HEK293T (cell line): ENCODE measurements around the gene BTBD1.

Experiments
- CTCF ChIA-PET: fragments of 350-600 bp; formaldehyde crosslinking; extraction: SDS; loops from one replicate; lab custom pipeline; 2021; ENCODE audit warnings: antibody characterized with exemption, inconsistent platforms; lab: Yijun Ruan, JAX
- POLR2A ChIA-PET: fragments of 350-600 bp; formaldehyde crosslinking; extraction: SDS; loops from one replicate; lab custom pipeline; 2020; ENCODE audit warnings: antibody characterized with exemption, inconsistent platforms; lab: Yijun Ruan, JAX
- DNase-seq: peaks from one replicate; pipeline ENCODE4 v3.0.0; 2012; ENCODE audit warnings: mixed read lengths; ENCODE audit errors: extremely low spot score
- ARNT ChIP-seq: fragments of 450-650 bp; IDR thresholded peaks from 2 replicates; pipeline ENCODE4 v1.6.1; 2017; ENCODE audit warnings: mild to moderate bottlenecking
- BHLHE40 ChIP-seq: fragments of 450-650 bp; IDR thresholded peaks from 2 replicates; pipeline ENCODE4 v1.6.1; 2016; ENCODE audit warnings: mild to moderate bottlenecking, moderate library complexity, borderline replicate concordance
- CTBP1 ChIP-seq: fragments of 450-650 bp; IDR thresholded peaks from 2 replicates; pipeline ENCODE4 v1.6.1; 2016; ENCODE audit warnings: borderline replicate concordance
- ELF4 ChIP-seq: fragments of 450-650 bp; IDR thresholded peaks from 2 replicates; pipeline ENCODE4 v1.6.1; 2017; ENCODE audit warnings: antibody characterized with exemption
- FOXA1 ChIP-seq: fragments of 450-650 bp; IDR thresholded peaks from 2 replicates; pipeline ENCODE4 v1.6.1; 2016; ENCODE audit warnings: mild to moderate bottlenecking
- FOXK2 ChIP-seq: fragments of 450-650 bp; IDR thresholded peaks from 2 replicates; pipeline ENCODE4 v1.6.1; 2016; ENCODE audit warnings: mild to moderate bottlenecking
- FOXM1 ChIP-seq: fragments of 450-650 bp; IDR thresholded peaks from 2 replicates; pipeline ENCODE4 v1.6.1; 2017; ENCODE audit warnings: mild to moderate bottlenecking, borderline replicate concordance
- HDGF ChIP-seq: fragments of 450-650 bp; IDR thresholded peaks from 2 replicates; pipeline ENCODE4 v1.6.1; 2017; ENCODE audit warnings: antibody characterized with exemption, borderline replicate concordance
- L3MBTL2 ChIP-seq: fragments of 450-650 bp; conservative IDR thresholded peaks from 2 replicates; pipeline ENCODE4 v1.6.1; 2016; ENCODE audit warnings: mild to moderate bottlenecking
- LEF1 ChIP-seq: fragments of 450-650 bp; IDR thresholded peaks from 2 replicates; pipeline ENCODE4 v1.6.1; 2017; ENCODE audit warnings: mild to moderate bottlenecking, borderline replicate concordance
- NFRKB ChIP-seq: fragments of 450-650 bp; IDR thresholded peaks from 2 replicates; pipeline ENCODE4 v1.6.1; 2016; ENCODE audit warnings: mild to moderate bottlenecking, moderate library complexity
- SP1 ChIP-seq: fragments of 450-650 bp; IDR thresholded peaks from 2 replicates; pipeline ENCODE4 v1.6.1; 2017
- SUZ12 ChIP-seq: fragments of 450-650 bp; IDR thresholded peaks from 2 replicates; pipeline ENCODE4 v1.6.1; 2016; ENCODE audit warnings: mild to moderate bottlenecking
- TARDBP ChIP-seq: fragments of 450-650 bp; IDR thresholded peaks from 2 replicates; pipeline ENCODE4 v1.6.1; 2016
- ZNF384 ChIP-seq: fragments of 450-650 bp; IDR thresholded peaks from 2 replicates; pipeline ENCODE4 v1.6.1; 2016
- TF ChIP-seq, protein P1 (sequence below): fragments of 450-650 bp; IDR thresholded peaks from 2 replicates; pipeline ENCODE4 v1.6.1; 2016

Gene BTBD1

DNA sequence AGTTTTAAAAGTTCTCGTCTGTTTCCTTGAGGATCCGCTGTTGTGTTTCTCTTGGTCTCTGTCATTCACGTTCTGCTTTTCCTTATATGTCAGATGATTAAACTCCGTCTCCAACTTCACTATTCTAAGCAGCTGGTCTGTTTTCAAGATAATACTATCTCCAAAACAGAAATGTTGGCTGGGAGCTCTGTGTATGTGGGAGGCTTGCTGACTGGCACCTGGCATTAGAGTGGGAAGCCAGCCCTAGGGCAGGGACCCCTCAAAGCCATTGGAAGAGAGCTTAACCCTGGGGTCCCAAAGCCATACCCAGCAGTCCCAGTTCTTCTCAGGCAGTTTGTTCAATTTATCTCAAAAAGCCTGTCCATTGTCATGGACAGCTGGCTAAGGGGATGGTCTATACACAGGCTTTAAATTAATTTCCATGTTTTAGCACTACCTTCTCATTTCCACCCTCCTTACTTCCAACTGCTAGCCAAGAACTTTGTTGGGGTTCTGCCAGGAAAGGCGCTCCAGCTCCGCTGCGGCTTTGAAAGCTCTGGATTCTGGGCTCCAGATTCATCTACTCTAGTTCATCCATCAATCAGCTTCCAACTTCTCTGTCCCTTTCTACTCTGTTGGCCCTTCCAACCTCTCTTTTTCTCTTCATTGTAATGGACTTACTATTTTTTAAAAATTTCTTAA, 9.2 kb downstream of the BTBD1 start:
- POLR2A ChIA-PET: interaction anchor here (2.9 kb wide), 1 partner anchor 9 kb away, joined by 12 read pairs; the partner anchor contains the start of gene BTBD1
- CTCF ChIA-PET: no interaction called here

GRCh38 chr15:83057002-83057401, 10.1 kb downstream of the BTBD1 start:
- DNase-seq: no peak
- POLR2A ChIA-PET: interaction anchor here (2.9 kb wide), 1 partner anchor 10 kb away, joined by 12 read pairs; the partner anchor contains the start of gene BTBD1
- no peak for TF ChIP-seq SP1
- TF ChIP-seq HDGF: no peak
- no peak for TF ChIP-seq FOXM1
- no peak for TF ChIP-seq ELF4
- no peak for TF ChIP-seq ZNF384
- TF ChIP-seq CTBP1: no peak
- TF ChIP-seq L3MBTL2: no peak
- no peak for TF ChIP-seq FOXK2
- TF ChIP-seq ARNT: no peak
- TF ChIP-seq TARDBP: no peak
- CTCF ChIA-PET: no interaction called here

More for the DNA sequence above, 9.2 kb downstream of the BTBD1 start:
- DNase-seq: no peak
- TF ChIP-seq ZNF384 (no peak), ARNT (no peak), FOXM1 (no peak), SP1 (no peak), LEF1 (no peak), NFRKB (no peak), FOXK2 (no peak), ELF4 (no peak), SUZ12 (no peak)

GRCh38 chr15:83053151-83053550, 13.9 kb downstream of the BTBD1 start:
- TF ChIP-seq L3MBTL2: no peak
- no peak for TF ChIP-seq BHLHE40
- TF ChIP-seq FOXA1: no peak
- no peak for TF ChIP-seq ZNF384
- no peak for TF ChIP-seq ARNT
- TF ChIP-seq NFRKB: no peak
- TF ChIP-seq SP1: no peak
- TF ChIP-seq, protein P1, sequence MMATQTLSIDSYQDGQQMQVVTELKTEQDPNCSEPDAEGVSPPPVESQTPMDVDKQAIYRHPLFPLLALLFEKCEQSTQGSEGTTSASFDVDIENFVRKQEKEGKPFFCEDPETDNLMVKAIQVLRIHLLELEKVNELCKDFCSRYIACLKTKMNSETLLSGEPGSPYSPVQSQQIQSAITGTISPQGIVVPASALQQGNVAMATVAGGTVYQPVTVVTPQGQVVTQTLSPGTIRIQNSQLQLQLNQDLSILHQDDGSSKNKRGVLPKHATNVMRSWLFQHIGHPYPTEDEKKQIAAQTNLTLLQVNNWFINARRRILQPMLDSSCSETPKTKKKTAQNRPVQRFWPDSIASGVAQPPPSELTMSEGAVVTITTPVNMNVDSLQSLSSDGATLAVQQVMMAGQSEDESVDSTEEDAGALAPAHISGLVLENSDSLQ: no peak
- no peak for TF ChIP-seq TARDBP
- TF ChIP-seq LEF1: no peak
- no peak for TF ChIP-seq FOXM1
- TF ChIP-seq CTBP1: no peak
- no peak for TF ChIP-seq HDGF
- no peak for TF ChIP-seq SUZ12
- no peak for TF ChIP-seq FOXK2
- no peak for TF ChIP-seq ELF4
- ChIA-PET CTCF (no interaction called here), POLR2A (interaction anchor here (1.4 kb wide), 1 partner anchor 14 kb away, joined by 5 read pairs; the partner anchor contains the start of gene BTBD1)
- no peak for DNase-seq

DNA sequence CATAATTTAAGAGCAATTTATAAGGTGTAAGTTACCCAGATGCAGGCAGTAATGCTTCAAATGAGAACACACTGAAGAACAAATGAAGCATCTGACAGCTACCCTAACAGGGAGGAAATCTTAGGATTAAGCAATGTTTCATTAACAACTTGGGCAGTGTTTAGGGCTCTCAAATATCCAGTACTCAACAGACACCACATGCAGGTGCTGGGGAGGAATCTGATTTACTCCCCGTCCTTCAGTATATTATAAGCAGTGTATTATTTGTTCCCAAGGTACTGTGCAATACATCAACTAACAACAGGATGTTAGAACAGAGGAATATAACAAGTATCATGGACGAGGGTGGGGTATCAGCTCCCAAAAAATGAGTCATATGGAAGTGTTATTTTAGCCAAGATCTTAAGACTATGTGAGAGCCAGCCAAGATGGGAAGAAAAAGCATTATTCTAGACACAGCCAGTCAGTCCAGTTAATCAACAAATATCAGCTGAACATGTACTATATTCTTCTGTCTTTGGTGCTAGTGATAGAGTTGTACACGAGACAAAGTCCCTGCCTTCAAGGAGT, 20.4 kb downstream of the BTBD1 start:
- TF ChIP-seq SP1: no peak
- no peak for TF ChIP-seq FOXM1
- POLR2A ChIA-PET: no interaction called here
- CTCF ChIA-PET: no interaction called here
- no peak for DNase-seq

GRCh38 chr15:83044156-83044555, 22.9 kb downstream of the BTBD1 start:
- DNase-seq: no peak
- ChIA-PET CTCF (interaction anchor here (0.7 kb wide), 1 partner anchor 11 kb away, joined by 4 read pairs; no protein-coding TSS in a partner anchor), POLR2A (no interaction called here)
- no peak for TF ChIP-seq FOXK2
- no peak for TF ChIP-seq CTBP1
- TF ChIP-seq, protein P1: no peak
- no peak for TF ChIP-seq FOXM1
- TF ChIP-seq BHLHE40: no peak
- TF ChIP-seq FOXA1: no peak
- TF ChIP-seq L3MBTL2: no peak
- no peak for TF ChIP-seq LEF1
- TF ChIP-seq SP1: no peak
- TF ChIP-seq ELF4: no peak
- no peak for TF ChIP-seq NFRKB
- no peak for TF ChIP-seq ZNF384
- TF ChIP-seq TARDBP: no peak
- TF ChIP-seq SUZ12: no peak

DNA sequence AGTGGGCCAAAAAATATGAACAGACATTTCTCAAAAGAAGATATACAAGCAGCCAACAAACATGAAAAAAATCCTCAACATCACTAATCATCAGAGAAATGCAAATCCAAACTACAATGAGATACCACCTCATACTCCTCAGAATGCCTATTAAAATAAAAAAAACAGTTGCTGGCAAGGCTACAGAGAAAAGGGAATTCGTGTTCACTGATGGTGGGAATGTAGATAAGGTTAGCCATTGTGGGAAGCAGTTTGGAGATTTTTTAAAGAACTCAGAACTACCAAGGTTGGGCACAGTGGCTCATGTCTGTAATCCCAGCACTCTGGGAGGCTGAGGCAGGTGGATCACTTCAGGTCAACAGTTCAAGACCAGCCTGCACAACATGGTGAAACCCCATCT, 27.8 kb downstream of the BTBD1 start:
- ChIA-PET CTCF (no interaction called here), POLR2A (no interaction called here)
- DNase-seq: no peak
- no peak for TF ChIP-seq LEF1
- TF ChIP-seq CTBP1: no peak
- TF ChIP-seq SP1: no peak
- TF ChIP-seq, protein P1: no peak
- no peak for TF ChIP-seq SUZ12
- TF ChIP-seq BHLHE40: no peak
- TF ChIP-seq FOXM1: no peak
- no peak for TF ChIP-seq L3MBTL2
- no peak for TF ChIP-seq ELF4
- TF ChIP-seq ZNF384: no peak
- TF ChIP-seq TARDBP: no peak
